Esophagus squamous epithelium (tissue), 4 donors: ENCODE results near the gene PSD2.

ENCODE experiments used
- CTCF ChIP-seq, 6 experiments: fragments of 450-650 bp in 4 of 6; fragments of 200-600 bp in 2 of 6; sonication (generic) in 2 of 6; IDR thresholded peaks; one replicate each; pipeline ENCODE4 v1.5.1; 2016 to 2019; ENCODE audit warnings: antibody characterized with exemption in 6 of 6, mild to moderate bottlenecking in 4 of 6, moderate library complexity in 4 of 6
- POLR2A ChIP-seq, 4 donors: fragments of 450-650 bp; IDR thresholded peaks; one replicate each; pipeline ENCODE4 v1.6.1; 2017; ENCODE audit warnings: antibody characterized with exemption in 4 of 4, mild to moderate bottlenecking in 4 of 4, moderate library complexity in 3 of 4

- TF ChIP-seq CTCF (IDR thresholded peaks at IDR 0.05) = no peak
- TF ChIP-seq POLR2A (IDR thresholded peaks at IDR 0.05) = no peak
Observed at GRCh38 chr5:139762615-139763170, 32.9 kb upstream of the PSD2 start.
